Heart right ventricle (tissue), 16 donors: ENCODE data around the gene EYA4. TPM values are rescaled to one million over a fixed set of nuclear protein-coding genes. Genes with fewer than 3 reads are reported as not detected.
A peak's percentile ranks its signal among the peaks of the same experiment; 100 is the strongest.

Source experiments
- ATAC-seq, 8 donors: fragments of 200-7000 bp; cut with Tn5 transposase; one replicate each; pipeline ENCODE4 v1.9.1; 2020; ENCODE audit warnings: mild to moderate bottlenecking in 8 of 8, moderate library complexity in 8 of 8, moderate number of reproducible peaks in 1 of 8
- DNase-seq, 2 donors: peaks; one replicate each; pipeline ENCODE4 v3.0.0-alpha.2; 2020
- H3K27ac ChIP-seq, 10 donors: fragments of 200-600 bp; sonication (generic) in 2 of 10; one replicate each; pipeline versions ENCODE4 v1.5.0 to v1.8.0; 2020 to 2022; ENCODE audit warnings: mild to moderate bottlenecking in 3 of 10
- H3K27me3 ChIP-seq, 7 donors: fragments of 200-600 bp; one replicate each; pipeline ENCODE4 v1.8.0; 2021 to 2022; ENCODE audit warnings: mild to moderate bottlenecking in 2 of 7
- H3K36me3 ChIP-seq, 9 donors: fragments of 200-600 bp; sonication (generic) in 1 of 9; one replicate each; pipeline versions ENCODE4 v1.5.0 to v1.8.0; 2020 to 2022; ENCODE audit warnings: mild to moderate bottlenecking in 2 of 9
- H3K4me1 ChIP-seq, 9 donors: fragments of 200-600 bp; sonication (generic) in 1 of 9; one replicate each; pipeline versions ENCODE4 v1.5.0 to v1.8.0; 2020 to 2022; ENCODE audit warnings: mild to moderate bottlenecking in 4 of 9
- H3K4me3 ChIP-seq, 10 donors: fragments of 200-600 bp; sonication (generic) in 2 of 10; one replicate each; pipeline versions ENCODE4 v1.5.0 to v1.8.0; 2020 to 2022; ENCODE audit warnings: mild to moderate bottlenecking in 7 of 10, moderate library complexity in 2 of 10
- H3K9me3 ChIP-seq, 11 donors: fragments of 200-600 bp in 10 of 11; sonication (generic) in 2 of 11; one replicate each; pipeline versions ENCODE4 v1.5.0 to v1.8.0; 2013 to 2022; ENCODE audit warnings: mild to moderate bottlenecking in 2 of 11, control low read depth in 1 of 11, moderate library complexity in 1 of 11
- WGBS, 2 donors: extraction: QIAGEN DNeasy Blood & Tissue Kit; methylation state at CpG; one replicate each; pipeline ENCODE4 v1.1.7; 2013; ENCODE audit warnings: inconsistent platforms in 1 of 2; 5-methylcytosine and 5-hydroxymethylcytosine counted together
- intact Hi-C, 10 donors: fragments of 100-400 bp; cut with DNase I; formaldehyde crosslinking; loops; one replicate each; pipeline versions ENCODE4 v1.11.1 to v1.14.2; 2022
- polyA plus RNA-seq, 2 donors: library from polyadenylated mRNA; stranded (reverse); fragments of 200-250 nt; gene quantifications; one replicate each; pipeline ENCODE4 v1.2.3, GENCODE V29; 2013
- total RNA-seq, 10 donors: library from RNA; stranded (reverse); fragmentation: NEBNext Ultra II Directional in 3 of 10; extraction: Animal tissue kit (Norgen Biotek cat#: 25700) in 3 of 10; gene quantifications; one replicate each; pipeline versions ENCODE4 v1.2.1 to v1.2.4, GENCODE V29; 2021 to 2023
- TF ChIP-seq, protein P1 (sequence below), 9 donors: fragments of 200-600 bp; sonication (generic) in 2 of 9; IDR thresholded peaks; one replicate each; pipeline versions ENCODE4 v1.5.0 to v1.8.0; 2021 to 2022; ENCODE audit warnings: antibody characterized with exemption in 9 of 9, mild to moderate bottlenecking in 5 of 9, moderate library complexity in 1 of 9
- donor health status: Arrhythmogenic right ventricular cardiomyopathy.
- donor health status: ischemic (EF 13 %, LVEDD 7.1; RV severe dilation, severe dysfunction).
- donor health status: healthy with polysubstance abuse.
- donor health status: DM: no; HTN: yes; CAD: no.
- donor health status: DM: no; HTN: no; CAD: no.
- donor health status: ischemic (EF 25% LVEDD 6.9; RV normal size, moderate dysfunction).
- donor health status: ischemic (EF 25% LVEDD 5.7; RV mildly dilated, moderate dysfunction).
- donor health status: healthy.
- donor health status: DM: yes; HTN: yes; CAD: no.
- donor health status: Ischemic cardiomyopathy.
- donor health status: ischemic (EF 35%, LVEDD 5.7; RV mildly dilated, moderate dysfunction).
- donor health status: nonischemic (EF 11% LVEDD 7.7; RV severe dilation, severe dysfunction).
- donor health status: DM: yes; HTN: yes; CAD: no.
- donor health status: PGD.
- donor health status: ischemic (EF 29% LVEDD 5.4; RV normal size, mild dysfunction).
- donor health status: nonischemic (EF 23%, LVEDD 6.1; RV moderate dilation, normal function).

The EYA4 gene
- total and polyA plus RNA-seq, 12 donors: 1.6 to 30.2 (median 17.9) TPM

DNA sequence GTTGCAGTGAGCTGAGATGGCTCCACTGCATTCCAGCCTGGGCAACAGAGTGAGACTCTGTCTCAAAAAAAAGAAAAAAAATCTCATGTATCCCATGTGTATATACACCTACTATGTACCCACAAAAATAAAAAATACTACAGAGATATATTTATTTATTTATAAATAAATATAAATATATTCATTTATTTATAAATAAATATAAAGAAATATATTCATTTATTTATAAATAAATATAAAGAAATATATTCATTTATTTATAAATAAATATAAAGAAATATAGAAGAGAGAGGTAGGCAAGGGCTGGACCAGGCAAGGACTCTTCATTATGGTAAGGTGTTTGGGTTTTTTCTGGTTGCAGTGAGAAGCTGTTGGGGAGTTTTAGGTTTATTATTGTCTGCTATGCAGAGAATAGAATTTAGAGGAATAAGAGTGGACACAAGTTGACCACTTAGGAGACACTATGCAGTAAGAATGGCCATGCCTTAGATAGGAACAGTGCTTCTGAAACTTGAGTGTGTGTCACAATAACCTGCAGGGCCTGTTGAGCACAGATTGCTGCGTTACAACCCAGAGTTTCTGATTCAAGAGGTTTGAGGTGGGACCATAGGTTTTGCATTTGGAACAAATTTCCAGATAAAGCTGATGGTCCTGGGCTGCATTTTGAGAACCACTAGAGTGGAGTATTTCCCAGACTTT, 254.2 kb downstream of the EYA4 start:
- H3K4me3 ChIP-seq: no peak overlapping the region
- H3K36me3 ChIP-seq: no peaks in the 10 kb centered on the region
- peaks cover 0 to 3% (median 0%) of the 10 kb centered on the region in 9 donors for H3K4me1 ChIP-seq
- DNase-seq (no peak), ATAC-seq (no peak)
- TF ChIP-seq, protein P1, sequence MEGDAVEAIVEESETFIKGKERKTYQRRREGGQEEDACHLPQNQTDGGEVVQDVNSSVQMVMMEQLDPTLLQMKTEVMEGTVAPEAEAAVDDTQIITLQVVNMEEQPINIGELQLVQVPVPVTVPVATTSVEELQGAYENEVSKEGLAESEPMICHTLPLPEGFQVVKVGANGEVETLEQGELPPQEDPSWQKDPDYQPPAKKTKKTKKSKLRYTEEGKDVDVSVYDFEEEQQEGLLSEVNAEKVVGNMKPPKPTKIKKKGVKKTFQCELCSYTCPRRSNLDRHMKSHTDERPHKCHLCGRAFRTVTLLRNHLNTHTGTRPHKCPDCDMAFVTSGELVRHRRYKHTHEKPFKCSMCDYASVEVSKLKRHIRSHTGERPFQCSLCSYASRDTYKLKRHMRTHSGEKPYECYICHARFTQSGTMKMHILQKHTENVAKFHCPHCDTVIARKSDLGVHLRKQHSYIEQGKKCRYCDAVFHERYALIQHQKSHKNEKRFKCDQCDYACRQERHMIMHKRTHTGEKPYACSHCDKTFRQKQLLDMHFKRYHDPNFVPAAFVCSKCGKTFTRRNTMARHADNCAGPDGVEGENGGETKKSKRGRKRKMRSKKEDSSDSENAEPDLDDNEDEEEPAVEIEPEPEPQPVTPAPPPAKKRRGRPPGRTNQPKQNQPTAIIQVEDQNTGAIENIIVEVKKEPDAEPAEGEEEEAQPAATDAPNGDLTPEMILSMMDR (IDR thresholded peaks at IDR 0.05): no peak
- intact Hi-C loops: no loop called here
- no peak overlapping the region for H3K27ac ChIP-seq
- H3K9me3 ChIP-seq: peaks cover 0 to 5% (median 0%) of the 10 kb centered on the region in 11 donors
- no peaks in the 10 kb centered on the region for H3K27me3 ChIP-seq
- WGBS, 2 donors: 84 to 88% methylated on average over 1 of the region's 1 CpG

DNA sequence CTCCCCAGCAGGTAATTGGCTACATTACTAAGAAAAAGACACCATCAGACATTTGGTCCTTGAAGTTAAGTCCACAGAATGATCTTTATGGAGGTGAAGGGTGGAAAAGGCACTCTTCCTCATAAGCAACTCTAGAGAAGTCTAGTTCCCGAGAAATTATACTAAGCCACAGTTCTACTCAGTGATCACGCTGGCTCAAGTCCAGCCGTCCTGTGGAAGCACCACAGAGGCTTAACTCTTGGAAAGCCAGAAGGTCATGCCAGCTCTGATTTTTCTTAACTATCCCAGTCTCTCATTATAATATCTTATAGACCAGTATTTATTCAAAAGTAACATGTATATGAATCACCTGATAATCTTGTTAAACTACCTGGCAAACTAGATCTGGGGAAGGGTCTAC, 258.5 kb downstream of the EYA4 start:
- 54 to 62% methylated on average over 3 of the region's 3 CpGs for WGBS, 2 donors
- no peaks in the 10 kb centered on the region for H3K36me3 ChIP-seq
- H3K4me1 ChIP-seq: peaks cover 4 to 39% (median 25%) of the 10 kb centered on the region in 9 donors
- intact Hi-C loops: loop anchor here in 4 of 10 donors (10.0 kb wide), 4 partner anchors 255 to 545 kb away; partner anchors contain the start of gene EYA4 (in 1 of the 4)
- H3K9me3 ChIP-seq: no peaks in the 10 kb centered on the region
- no peak overlapping the region for H3K27ac ChIP-seq
- no peaks in the 10 kb centered on the region for H3K27me3 ChIP-seq
- H3K4me3 ChIP-seq: no peak overlapping the region
- TF ChIP-seq, protein P1 (IDR thresholded peaks at IDR 0.05): no peak
- ATAC-seq (no peak), DNase-seq (no peak)

DNA sequence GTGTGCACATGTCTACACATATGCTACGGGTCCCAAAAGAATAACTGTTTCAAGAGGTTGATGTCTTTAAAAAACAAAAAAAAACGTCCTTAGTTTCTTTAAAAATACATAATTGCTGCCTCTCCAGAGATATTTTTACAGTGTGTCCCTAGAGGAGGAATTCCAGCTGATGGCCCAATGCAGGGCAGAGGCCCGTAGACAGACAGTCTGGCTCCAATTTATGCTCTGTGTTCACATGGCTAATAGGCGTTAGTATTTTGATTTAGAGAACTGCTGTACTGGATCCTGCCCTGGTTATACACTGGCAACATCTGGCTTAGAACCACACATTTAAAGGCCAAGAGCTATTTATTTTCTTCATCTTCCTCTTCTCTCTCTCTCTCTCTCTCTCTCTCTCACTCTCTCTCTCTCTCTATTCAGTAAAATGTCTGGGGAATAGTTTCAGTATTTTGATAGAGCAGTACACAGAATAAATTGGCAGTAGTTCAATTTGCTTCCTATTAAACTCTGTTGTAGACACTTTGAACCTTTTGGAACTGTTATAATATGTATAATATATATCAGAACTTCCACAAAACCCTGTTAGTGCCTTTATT, 260.6 kb downstream of the EYA4 start:
- intact Hi-C loops: loop anchor here in 4 of 10 donors (10.0 kb wide), 4 partner anchors 257 to 547 kb away; partner anchors contain the start of gene EYA4 (in 1 of the 4)
- WGBS, 2 donors: 35 to 44% methylated on average over 4 of the region's 4 CpGs
- H3K4me1 ChIP-seq: peaks cover 4 to 52% (median 33%) of the 10 kb centered on the region in 9 donors
- DNase-seq (no peak), ATAC-seq (peak; percentile 44 to 81 (median 70))
- TF ChIP-seq, protein P1 (IDR thresholded peaks at IDR 0.05): no peak
- H3K27me3 ChIP-seq: no peaks in the 10 kb centered on the region
- H3K27ac ChIP-seq: peak overlapping the region in 7 of 10 donors; percentile 36 to 67 (median 58)
- H3K36me3 ChIP-seq: no peaks in the 10 kb centered on the region
- no peaks in the 10 kb centered on the region for H3K9me3 ChIP-seq
- no peak overlapping the region for H3K4me3 ChIP-seq

DNA sequence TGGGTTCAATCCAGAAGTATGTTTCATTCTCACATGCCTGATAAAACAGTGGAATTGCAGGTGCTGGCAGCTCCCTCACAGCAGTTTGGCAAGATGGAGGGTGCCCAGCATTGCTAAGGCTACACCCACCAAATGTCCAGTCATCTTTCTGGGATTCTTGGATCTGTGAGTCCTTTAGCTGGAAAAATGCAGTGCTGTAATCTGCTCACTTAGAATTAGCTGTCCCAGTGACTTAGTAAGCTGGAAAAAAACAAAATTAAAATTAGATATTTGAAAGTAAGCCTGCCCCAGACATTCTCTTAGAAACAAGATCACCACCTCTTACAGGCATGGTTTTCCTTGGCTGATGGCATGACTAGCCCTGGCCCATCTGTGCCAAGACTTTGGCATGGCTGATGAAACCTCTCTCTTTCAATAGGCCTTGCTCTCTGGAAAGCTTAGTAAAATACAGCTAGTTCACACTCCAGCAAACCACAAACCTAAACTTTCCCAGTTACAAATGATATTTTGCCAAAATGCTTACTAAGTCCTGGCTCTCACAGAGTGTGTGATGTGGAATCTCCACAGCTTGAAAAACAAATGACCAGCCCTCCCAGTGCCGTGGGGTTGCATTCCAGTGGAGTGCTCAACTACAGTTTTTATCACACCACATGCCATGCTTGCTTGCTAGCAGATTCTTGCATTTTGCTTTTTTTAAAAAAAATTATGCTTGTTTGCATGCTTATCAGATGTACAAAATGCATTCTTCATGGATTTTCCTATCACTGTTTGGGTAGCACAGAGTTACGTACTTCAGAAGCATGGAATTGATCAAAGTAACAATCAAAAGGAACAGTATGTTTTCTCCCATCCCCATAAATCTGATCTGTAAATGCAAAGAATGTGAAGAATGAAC, 261.5 kb downstream of the EYA4 start:
- Histone ChIP-seq H3K4me3 (no peak overlapping the region), H3K36me3 (no peaks in the 10 kb centered on the region), H3K4me1 (peaks cover 4 to 52% (median 30%) of the 10 kb centered on the region in 9 donors), H3K9me3 (no peaks in the 10 kb centered on the region), H3K27me3 (no peaks in the 10 kb centered on the region), H3K27ac (peak overlapping the region in 8 of 10 donors; percentile 36 to 67 (median 55))
- ATAC-seq (peak; percentile 46 to 77 (median 66)), DNase-seq (no peak)
- TF ChIP-seq, protein P1 (IDR thresholded peaks at IDR 0.05): no peak
- 47 to 52% methylated on average over 2 of the region's 2 CpGs for WGBS, 2 donors
- intact Hi-C loops: loop anchor here in 4 of 10 donors (10.0 kb wide), 4 partner anchors 258 to 548 kb away; partner anchors contain the start of gene EYA4 (in 1 of the 4)
